IMR-90 (cell line): ENCODE data around the gene WDR17. TPM values are rescaled to one million over a fixed set of nuclear protein-coding genes. Genes with fewer than 3 reads are reported as not detected.

Experiments
- ATAC-seq: fragments of 200-7000 bp; cut with Tn5 transposase; 2 replicates; pipeline ENCODE4 v1.9.1; 2020; ENCODE audit warnings: low read depth, mild to moderate bottlenecking, moderate library complexity
- BruUV-seq: library from RNA; stranded (reverse); fragments of 400-500 nt; replicated peaks from 2 replicates; lab custom pipeline; 2021; lab: Mats Ljungman, UMichigan
- CTCF ChIA-PET: fragments of 300-600 bp; formaldehyde crosslinking; extraction: SDS; loops from one replicate; lab custom pipeline; 2021; ENCODE audit warnings: antibody characterized with exemption; lab: Yijun Ruan, JAX
- POLR2A ChIA-PET: fragments of 300-600 bp; sonication (Branson Sonifier 250); formaldehyde crosslinking; loops from one replicate; lab custom pipeline; 2022; ENCODE audit warnings: antibody characterized with exemption; ENCODE audit not compliant: unreplicated experiment; lab: Charles Lee
- DNase-seq: peaks from one replicate; pipeline ENCODE4 v3.0.0; 2013
- H2AFZ ChIP-seq: replicated peaks from 2 replicates; pipeline ENCODE3; 2013; ENCODE audit warnings: low read length, mild to moderate bottlenecking; ENCODE audit not compliant: poor library complexity
- H2AK5ac ChIP-seq: 2 replicates; pipeline ENCODE4 v1.6.1; 2013; ENCODE audit warnings: low read depth, low read length, inconsistent platforms
- H2AK9ac ChIP-seq: replicated peaks from 2 replicates; pipeline ENCODE3; 2013; ENCODE audit warnings: mild to moderate bottlenecking, low read depth, low read length, moderate library complexity; ENCODE audit not compliant: poor library complexity
- H2BK120ac ChIP-seq: 2 replicates; pipeline ENCODE4 v1.6.1; 2013; ENCODE audit warnings: low read depth, low read length, inconsistent platforms
- H2BK15ac ChIP-seq: 3 replicates; pipeline ENCODE4 v1.6.1; 2013; ENCODE audit warnings: low read depth, low read length, inconsistent platforms
- H2BK20ac ChIP-seq: 2 replicates; pipeline ENCODE4 v1.6.1; 2013; ENCODE audit warnings: low read depth, mild to moderate bottlenecking, inconsistent platforms, low read length, moderate library complexity
- H2BK5ac ChIP-seq: 2 replicates; pipeline ENCODE4 v1.6.1; 2013; ENCODE audit warnings: mild to moderate bottlenecking, low read depth, low read length, inconsistent platforms; ENCODE audit not compliant: poor library complexity, severe bottlenecking
- H3K14ac ChIP-seq: replicated peaks from 2 replicates; pipeline ENCODE4 v1.6.1; 2013; ENCODE audit warnings: low read depth, low read length, inconsistent platforms
- H3K18ac ChIP-seq: 2 replicates; pipeline ENCODE4 v1.6.1; 2013; ENCODE audit warnings: low read depth, low read length, control low read depth
- H3K23ac ChIP-seq: 2 replicates; pipeline ENCODE4 v1.6.1; 2013; ENCODE audit warnings: low read depth, low read length, inconsistent platforms
- H3K27ac ChIP-seq: 2 replicates; pipeline ENCODE4 v1.5.1; 2013; ENCODE audit warnings: mild to moderate bottlenecking, control low read depth, low read length; ENCODE audit not compliant: insufficient read depth
- H3K27me3 ChIP-seq: 2 replicates; pipeline ENCODE4 v1.6.1; 2013; ENCODE audit warnings: low read length; ENCODE audit not compliant: control insufficient read depth, insufficient read depth
- H3K36me3 ChIP-seq: 2 replicates; pipeline ENCODE4 v1.6.1; 2013; ENCODE audit warnings: low read length, mixed read lengths; ENCODE audit not compliant: control insufficient read depth, insufficient read depth
- H3K4ac ChIP-seq: 2 replicates; pipeline ENCODE4 v1.6.1; 2013; ENCODE audit warnings: low read depth, low read length, inconsistent platforms
- H3K4me1 ChIP-seq: 2 replicates; pipeline ENCODE4 v1.6.1; 2013; ENCODE audit warnings: low read length, mixed read lengths; ENCODE audit not compliant: control insufficient read depth, insufficient read depth
- H3K4me2 ChIP-seq: 2 replicates; pipeline ENCODE4 v1.6.1; 2013; ENCODE audit warnings: low read depth, mild to moderate bottlenecking, control low read depth, low read length, moderate library complexity
- H3K4me3 ChIP-seq: 2 replicates; pipeline ENCODE4 v1.5.1; 2013; ENCODE audit warnings: low read depth, mild to moderate bottlenecking, control low read depth, low read length, moderate library complexity; ENCODE audit not compliant: insufficient read depth
- H3K56ac ChIP-seq: 2 replicates; pipeline ENCODE4 v1.6.1; 2013; ENCODE audit warnings: low read length, inconsistent platforms; ENCODE audit not compliant: insufficient read depth; ENCODE audit errors: extremely low read depth
- H3K79me1 ChIP-seq, 2 experiments: 2 replicates each; pipeline ENCODE4 v1.6.1; 2013; ENCODE audit warnings: low read length in 2 of 2, inconsistent platforms in 1 of 2, low read depth in 1 of 2
- H3K9ac ChIP-seq: 2 replicates; pipeline ENCODE4 v1.6.1; 2013; ENCODE audit warnings: low read depth, low read length, control low read depth
- H3K9me1 ChIP-seq: 2 replicates; pipeline ENCODE4 v1.6.1; 2013; ENCODE audit warnings: low read length, inconsistent platforms; ENCODE audit not compliant: insufficient read depth
- H3K9me3 ChIP-seq: 2 replicates; pipeline ENCODE4 v1.6.1; 2013; ENCODE audit warnings: low read length; ENCODE audit not compliant: control insufficient read depth, insufficient read depth
- H4K20me1 ChIP-seq: 2 replicates; pipeline ENCODE4 v1.6.1; 2013; ENCODE audit warnings: low read length, inconsistent platforms; ENCODE audit not compliant: insufficient read depth
- H4K5ac ChIP-seq: 2 replicates; pipeline ENCODE4 v1.6.1; 2013; ENCODE audit warnings: mild to moderate bottlenecking, low read depth, low read length, control low read depth
- H4K8ac ChIP-seq, 2 experiments: 2 replicates each; pipeline ENCODE4 v1.6.1; 2013; ENCODE audit warnings: low read depth in 2 of 2, low read length in 2 of 2, control low read depth in 1 of 2, inconsistent platforms in 1 of 2
- H4K91ac ChIP-seq: 2 replicates; pipeline ENCODE4 v1.6.1; 2013; ENCODE audit warnings: low read depth, low read length, inconsistent platforms; ENCODE audit not compliant: insufficient read depth
- BHLHE40 ChIP-seq: fragments of 150-350 bp; IDR thresholded peaks from 2 replicates; pipeline ENCODE4 v1.6.1; 2016; ENCODE audit warnings: mild to moderate bottlenecking, low read depth, low read length
- CEBPB ChIP-seq: IDR thresholded peaks from 2 replicates; pipeline ENCODE4 v1.6.1; 2012; ENCODE audit warnings: low read depth, low read length, improper control_type of control experiment
- CHD1 ChIP-seq: IDR thresholded peaks from 2 replicates; pipeline ENCODE4 v1.6.1; 2012; ENCODE audit warnings: low read depth, low read length, improper control_type of control experiment
- CTCF ChIP-seq: conservative IDR thresholded peaks from 2 replicates; pipeline ENCODE4 v1.5.1; 2012; ENCODE audit warnings: mild to moderate bottlenecking, low read depth, low read length, improper control_type of control experiment
- ELK1 ChIP-seq: fragments of 150-350 bp; IDR thresholded peaks from 2 replicates; pipeline ENCODE4 v1.6.1; 2016; ENCODE audit warnings: low read depth, mild to moderate bottlenecking, low read length, moderate library complexity, borderline replicate concordance
- FOS ChIP-seq: fragments of 150-350 bp; IDR thresholded peaks from 2 replicates; pipeline ENCODE4 v1.6.1; 2016; ENCODE audit warnings: low read depth, low read length
- MAFK ChIP-seq: IDR thresholded peaks from 2 replicates; pipeline ENCODE4 v1.6.1; 2012; ENCODE audit warnings: low read depth, low read length, improper control_type of control experiment
- MAZ ChIP-seq: IDR thresholded peaks from 2 replicates; pipeline ENCODE4 v1.6.1; 2012; ENCODE audit warnings: low read depth, mild to moderate bottlenecking, low read length, improper control_type of control experiment, moderate library complexity, borderline replicate concordance
- MXI1 ChIP-seq: IDR thresholded peaks from 2 replicates; pipeline ENCODE4 v1.6.1; 2012; ENCODE audit warnings: low read depth, mild to moderate bottlenecking, low read length, moderate library complexity, borderline replicate concordance
- NFE2L2 ChIP-seq: fragments of 150-350 bp; IDR thresholded peaks from 2 replicates; pipeline ENCODE4 v1.6.1; 2016; ENCODE audit warnings: low read depth, mild to moderate bottlenecking, low read length
- POLR2A ChIP-seq: IDR thresholded peaks from 2 replicates; pipeline ENCODE4 v1.6.1; 2012; ENCODE audit warnings: mild to moderate bottlenecking, low read depth, low read length
- RAD21 ChIP-seq: IDR thresholded peaks from 2 replicates; pipeline ENCODE4 v1.6.1; 2012; ENCODE audit warnings: low read length, improper control_type of control experiment
- RCOR1 ChIP-seq: IDR thresholded peaks from 2 replicates; pipeline ENCODE4 v1.6.1; 2012; ENCODE audit warnings: mild to moderate bottlenecking, low read length, improper control_type of control experiment; ENCODE audit not compliant: insufficient replicate concordance
- RFX5 ChIP-seq: IDR thresholded peaks from 2 replicates; pipeline ENCODE4 v1.8.0; 2012; ENCODE audit warnings: low read depth, mild to moderate bottlenecking, low read length, moderate library complexity
- SMC3 ChIP-seq: fragments of 150-350 bp; IDR thresholded peaks from 2 replicates; pipeline ENCODE4 v1.6.1; 2016; ENCODE audit warnings: low read depth, mild to moderate bottlenecking, antibody characterized with exemption, low read length, moderate library complexity
- USF2 ChIP-seq: fragments of 150-350 bp; IDR thresholded peaks from 2 replicates; pipeline ENCODE4 v1.6.1; 2017; ENCODE audit warnings: mild to moderate bottlenecking, antibody characterized with exemption, low read length, low read depth
- WGBS, 2 experiments: methylation state at CpG; one replicate each; pipeline versions ENCODE4 v1.1.5 to v1.1.7; 2013; ENCODE audit warnings: missing lambda C conversion rate in 2 of 2; ENCODE audit not compliant: insufficient read length in 1 of 2; ENCODE audit errors: extremely low coverage in 2 of 2; 5-methylcytosine and 5-hydroxymethylcytosine counted together
- dilution Hi-C: fragments of 300-500 bp; cut with HindIII; formaldehyde crosslinking; loops from one replicate; pipeline ENCODE4 v1.14.3; 2018; ENCODE audit warnings: low sequenced_read_pairs; ENCODE audit not compliant: unreplicated experiment
- in situ Hi-C: fragments of 300-500 bp; cut with MboI; formaldehyde crosslinking; loops from 3 replicates; pipeline ENCODE4 v1.14.3; 2019; ENCODE audit warnings: low sequenced_read_pairs, inconsistent platforms, mixed read lengths
- intact Hi-C: fragments of 100-400 bp; cut with micrococcal nuclease; formaldehyde crosslinking; loops from 2 replicates; pipeline ENCODE4 v1.10.0; 2022
- polyA plus RNA-seq, 3 experiments: library from polyadenylated mRNA; depleted of rRNA; stranded (reverse); fragments of >200 nt; gene quantifications; 2 replicates each; pipeline ENCODE4 v1.2.3, GENCODE V29; 2012; ENCODE audit warnings: low replicate concordance in 1 of 3
- total RNA-seq: library from RNA; depleted of rRNA; stranded (reverse); fragments of >200 nt; gene quantifications from 2 replicates; pipeline ENCODE4 v1.2.3, GENCODE V29; 2012

The WDR17 gene
- total and polyA plus RNA-seq, 2 of the 4 experiments (the other 2 are of a cell fraction) = 0.53 to 0.54 TPM

GRCh38 chr4:176186067-176186466 is 120.4 kb downstream of the WDR17 start:
- Histone ChIP-seq H4K5ac (peak overlapping the region; percentile 88), H4K91ac (no peak overlapping the region), H2AFZ (no peak overlapping the region), H4K8ac (peak overlapping the region in 1 of 2 experiments; percentile 52; a peak in 1 of 4 replicates), H2AK9ac (no peak overlapping the region), H3K4me1 (peaks cover 15% of the 10 kb centered on the region), H3K36me3 (no peaks in the 10 kb centered on the region), H3K23ac (no peak overlapping the region), H3K18ac (peak overlapping the region; percentile 85), H2BK5ac (peak overlapping the region; percentile 37), H3K9me3 (no peaks in the 10 kb centered on the region), H2BK15ac (peak overlapping the region; percentile 74; the same call in 1 of the 3 replicates), H3K27me3 (no peaks in the 10 kb centered on the region), H3K79me1 (no peaks in the 10 kb centered on the region), H3K4ac (peak overlapping the region; percentile 50; the same call in 1 of the 2 replicates), H2BK120ac (peak overlapping the region; percentile 83), H3K27ac (no peak overlapping the region), H3K14ac (no peak overlapping the region), H3K56ac (no peak overlapping the region), H3K9me1 (0 out of 2 replicates have a peak, but pooled peaks cover 5% of the 10 kb centered on the region), H3K9ac (no peak overlapping the region), H3K4me2 (no peak overlapping the region; the same call in 1 of the 2 replicates), H4K20me1 (no peaks in the 10 kb centered on the region), H2BK20ac (peak overlapping the region; percentile 48), H2AK5ac (peak overlapping the region; percentile 90), H3K4me3 (no peak overlapping the region)
- no peak for DNase-seq
- 100% methylated on average over 1 of the region's 2 CpGs; no CpG with 5 or more reads in 1 of the 2 experiments for WGBS, 2 experiments
- BruUV-seq = no TSS peak
- dilution Hi-C loops (no loop called here), in situ Hi-C loops (no loop called here), intact Hi-C loops (loop anchor here (5.0 kb wide), 1 partner anchor 34 kb away; no protein-coding TSS in a partner anchor)
- ChIA-PET CTCF (no interaction called here), POLR2A (no interaction called here)
- no peak for ATAC-seq
- TF ChIP-seq RAD21 (no peak), CHD1 (no peak), MAZ (no peak), MXI1 (no peak), ELK1 (no peak), RCOR1 (no peak), USF2 (no peak), MAFK (no peak), NFE2L2 (no peak), SMC3 (no peak), CEBPB (no peak), POLR2A (no peak), RFX5 (no peak), CTCF (no peak), FOS (no peak), BHLHE40 (no peak)
